HG02884 (cell line): ENCODE results near the gene TRPV4.

Experiments
- ATAC-seq: cut with Tn5 transposase; IDR thresholded peaks from one replicate; pipeline ENCODE4 v1.9.1; 2021; ENCODE audit warnings: mild to moderate bottlenecking, moderate library complexity; ENCODE audit not compliant: unreplicated experiment

The TRPV4 gene

DNA sequence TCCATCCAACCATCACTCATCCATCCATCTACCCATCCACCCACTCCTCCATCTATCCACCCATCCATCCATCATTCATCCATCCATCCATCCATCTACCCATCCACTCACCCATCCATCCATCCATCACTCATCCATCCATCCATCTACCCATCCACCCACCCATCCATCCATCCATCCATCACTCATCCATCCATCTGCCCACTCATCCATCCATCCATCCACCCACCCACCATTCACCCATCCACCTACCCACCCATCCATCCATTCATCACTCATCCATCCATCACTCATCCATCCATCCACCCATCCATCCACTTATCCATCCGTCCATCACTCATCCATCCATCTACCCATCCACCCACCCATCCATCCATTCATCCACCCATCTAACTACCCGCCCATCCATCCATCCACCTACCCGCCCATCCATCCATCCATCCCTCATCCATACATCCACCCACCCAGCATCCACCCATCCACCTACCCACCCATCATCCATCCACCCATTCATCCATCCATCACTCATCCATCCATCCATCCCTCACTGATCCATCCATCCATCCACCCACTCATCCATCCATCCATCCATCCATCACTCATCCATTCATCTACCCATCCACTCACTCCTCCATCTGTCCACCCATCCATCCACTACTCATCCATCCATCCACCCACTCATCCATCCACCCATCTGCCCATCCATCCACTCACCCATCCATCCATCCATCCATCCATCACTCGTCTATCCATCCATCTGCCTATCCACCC is 24.1 kb downstream of the TRPV4 start:
- no peak for ATAC-seq

DNA sequence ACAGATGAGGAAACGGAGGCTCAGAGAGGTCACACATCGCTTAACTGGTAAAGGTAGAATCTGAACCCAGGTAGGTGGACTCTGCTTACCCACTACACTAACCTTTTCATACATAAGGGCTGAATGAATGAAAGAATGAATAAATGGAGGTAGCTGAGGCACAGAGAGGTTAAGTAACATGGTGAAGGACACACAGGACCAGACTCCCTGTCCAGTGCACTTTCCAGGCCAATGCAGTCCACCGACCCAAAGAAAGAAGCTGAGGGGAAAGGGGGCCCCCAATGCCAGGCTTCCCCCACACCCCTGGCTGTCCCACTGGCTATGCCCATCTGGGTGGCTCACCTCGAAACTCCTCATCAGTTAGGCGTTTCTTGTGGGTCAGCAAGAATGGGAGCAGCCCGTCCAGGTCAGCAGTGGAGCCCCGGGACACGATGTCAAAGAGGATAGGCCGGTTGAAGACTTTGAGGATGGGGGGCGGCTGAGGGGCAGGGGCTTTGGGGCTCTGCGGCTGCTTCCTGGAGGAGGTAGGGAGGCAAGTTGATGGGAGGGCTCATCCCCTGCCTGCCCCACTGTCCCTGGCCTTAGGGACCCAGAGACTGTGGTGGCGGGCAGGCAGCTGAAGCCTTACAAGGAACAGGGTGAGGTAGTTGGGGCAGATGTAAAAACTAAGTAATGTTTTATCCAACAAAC is 25.1 kb downstream of the TRPV4 start:
- ATAC-seq: no peak

DNA sequence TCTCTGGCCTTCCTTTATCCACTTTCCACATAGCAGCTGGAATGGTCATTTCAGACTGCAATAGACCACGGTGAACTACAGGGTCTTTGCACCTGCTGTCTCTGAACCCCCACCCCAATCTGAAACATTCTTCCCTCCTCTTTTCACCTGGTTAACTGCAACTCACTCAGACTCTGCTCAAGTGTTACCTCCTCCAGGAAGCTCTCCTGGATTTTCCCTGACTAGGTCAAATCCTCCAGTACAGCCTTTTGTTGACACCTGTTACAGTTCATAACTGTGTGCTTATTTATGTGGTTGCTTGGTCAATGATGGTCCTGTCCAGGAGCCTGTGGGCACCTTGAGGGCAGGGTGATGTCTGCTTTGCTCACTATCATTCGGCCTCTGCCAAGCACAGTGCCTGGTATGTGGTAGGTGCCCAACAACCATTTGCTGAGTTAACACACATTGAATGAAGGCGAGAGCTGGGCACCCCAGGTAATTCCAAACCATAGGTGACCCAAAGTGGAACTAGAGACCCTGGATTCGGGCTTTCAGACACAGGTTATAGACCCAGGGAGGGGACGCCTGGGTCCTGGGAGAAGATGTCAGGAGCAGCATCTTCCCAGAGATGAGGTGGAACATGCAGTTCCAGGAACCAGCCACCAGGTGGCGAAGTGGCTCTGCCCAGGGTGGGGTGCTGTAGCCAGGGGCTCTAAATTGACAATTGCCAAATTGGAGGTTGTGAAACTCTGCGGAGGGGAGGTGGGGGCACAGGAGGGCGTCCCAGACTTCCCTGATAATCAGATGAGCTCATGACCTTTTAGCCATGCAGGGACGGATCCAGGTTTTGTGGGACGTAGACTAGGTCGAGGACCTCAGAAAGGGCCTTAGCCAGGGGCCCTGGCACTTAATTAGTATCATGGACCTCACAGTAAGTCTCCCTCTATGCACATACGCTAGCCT is 28.1 kb downstream of the TRPV4 start:
- ATAC-seq: no peak

DNA sequence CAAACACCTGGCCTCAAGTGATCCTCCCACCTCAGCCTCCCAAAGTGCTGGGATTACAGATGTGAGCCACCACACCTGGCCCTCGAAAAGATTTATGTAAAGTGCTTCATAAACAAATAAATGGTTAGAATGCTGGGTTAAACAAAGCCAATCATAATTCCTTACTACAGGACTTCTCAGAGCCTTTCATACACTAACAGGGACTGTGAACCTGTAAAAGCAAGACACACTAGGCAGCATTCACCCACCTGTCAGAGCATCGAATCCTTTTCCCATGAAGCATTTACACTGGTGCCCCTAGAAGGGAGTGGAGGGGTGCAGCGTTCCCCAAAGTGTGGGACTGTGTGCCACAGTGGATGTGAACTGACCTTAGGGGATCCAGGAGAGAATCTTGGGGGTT is 29.5 kb downstream of the TRPV4 start:
- ATAC-seq: no peak

DNA sequence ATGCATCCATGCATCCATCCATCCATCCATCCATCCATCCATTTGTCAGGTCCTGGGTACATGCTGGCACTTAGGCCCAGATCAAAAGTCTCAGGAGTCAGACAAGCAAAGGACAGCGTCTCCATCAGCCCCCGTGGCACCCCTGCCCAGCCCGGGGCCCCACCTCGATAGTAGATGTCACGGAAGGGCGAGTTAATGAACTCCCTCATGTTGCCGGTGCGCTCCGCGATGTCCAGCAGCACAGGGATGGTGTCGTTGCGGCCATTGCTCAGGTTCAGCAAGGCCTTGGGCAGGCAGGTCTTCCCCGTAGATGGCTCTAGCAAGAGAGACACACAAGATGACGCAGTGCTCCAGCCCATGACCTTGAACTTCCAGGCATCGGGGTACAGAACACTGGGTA is 30.4 kb downstream of the TRPV4 start:
- ATAC-seq: no peak

DNA sequence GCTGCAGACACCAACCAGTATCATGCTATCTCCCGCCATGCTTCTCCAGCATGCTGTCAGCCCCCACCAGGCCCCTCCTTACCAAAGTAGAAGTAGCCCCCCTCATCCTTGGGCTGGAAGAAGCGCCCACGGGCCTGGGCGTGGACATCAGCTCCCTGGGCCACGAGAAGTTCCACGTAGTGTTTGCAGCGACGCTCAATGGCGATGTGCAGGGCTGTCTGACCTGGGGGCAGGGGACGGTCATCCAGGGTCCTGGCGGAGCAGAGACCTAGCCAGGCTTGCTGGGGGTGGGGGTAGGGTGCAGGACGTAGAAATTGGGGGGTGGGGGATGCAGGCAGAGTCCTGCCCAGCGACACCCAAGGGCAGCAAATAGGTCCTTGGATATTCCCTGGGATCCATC is 32.7 kb downstream of the TRPV4 start:
- ATAC-seq: no peak

DNA sequence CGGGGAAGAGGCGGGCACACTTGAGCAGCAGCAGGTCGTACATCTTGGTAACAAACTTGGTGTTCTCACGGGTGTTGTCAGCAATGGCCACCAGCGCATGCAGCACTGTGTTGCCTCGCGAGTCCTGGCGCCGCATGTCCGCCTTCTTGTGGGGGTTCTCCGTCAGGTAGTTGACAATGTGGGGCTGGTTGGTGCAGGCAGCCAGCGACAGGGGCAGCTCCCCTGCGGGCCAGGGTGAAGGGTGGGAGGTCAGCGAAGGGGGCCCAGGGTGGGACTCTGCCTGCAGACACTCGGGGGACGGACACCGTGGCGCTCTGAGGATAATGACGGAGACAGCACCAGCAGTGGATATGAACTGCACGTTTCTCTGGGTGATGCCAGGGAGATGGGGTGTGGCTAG is 34.5 kb downstream of the TRPV4 start:
- no peak for ATAC-seq

DNA sequence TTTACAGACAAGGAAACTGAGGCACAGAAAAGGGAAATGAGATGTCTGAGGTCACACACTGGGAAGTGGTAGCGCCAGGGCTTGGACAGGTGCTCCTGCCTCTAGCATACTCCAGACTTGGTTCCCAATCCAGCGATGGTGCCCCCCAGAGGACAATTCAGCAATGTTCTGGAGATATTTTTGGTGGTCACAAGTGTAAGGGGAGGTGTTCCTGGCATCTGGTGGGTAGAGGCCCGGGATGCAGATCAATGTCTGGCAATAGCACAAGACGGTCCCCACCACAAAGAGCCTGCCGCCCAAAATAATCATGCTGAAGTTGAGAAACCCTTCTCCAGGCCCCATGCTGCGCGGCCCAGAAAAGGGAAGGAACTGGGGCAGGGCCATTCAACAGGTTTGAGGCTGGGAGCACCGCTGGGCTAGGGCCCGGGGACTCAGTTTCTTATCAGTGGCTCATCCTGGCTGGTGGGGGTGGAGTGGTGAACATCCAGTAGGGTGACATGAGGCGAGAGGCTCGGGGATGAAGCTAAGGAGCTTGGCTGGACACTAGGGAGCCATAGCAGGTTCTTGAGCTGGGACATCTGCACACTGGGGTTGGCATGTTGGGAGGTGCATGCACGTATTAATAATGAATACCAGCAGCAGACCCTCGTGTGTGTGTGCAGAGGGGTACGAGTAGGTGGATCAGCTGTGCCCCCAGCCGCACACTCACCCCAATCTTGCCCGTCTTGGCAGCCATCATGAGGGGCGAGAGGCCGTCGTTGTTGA is 35.1 kb downstream of the TRPV4 start:
- no peak for ATAC-seq

DNA sequence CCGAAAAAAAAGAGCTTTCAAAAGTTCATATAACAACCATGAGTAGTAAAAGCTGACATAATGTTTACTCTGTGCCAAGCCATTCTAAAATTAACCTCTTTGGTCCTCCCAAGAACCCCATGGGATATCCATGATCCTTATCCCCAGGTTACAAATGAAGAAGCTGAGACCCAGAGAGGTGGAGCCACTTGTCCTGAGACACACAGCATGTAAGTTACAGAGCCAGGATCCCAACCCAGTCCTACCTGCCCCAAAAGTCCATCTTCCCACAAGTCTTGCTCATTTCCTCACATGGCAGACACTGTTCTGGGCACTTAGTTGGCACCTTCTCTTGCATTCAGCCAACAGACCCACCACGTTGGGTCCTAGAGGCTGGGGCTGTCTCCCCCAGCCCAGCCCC is 37.1 kb downstream of the TRPV4 start:
- ATAC-seq: no peak

DNA sequence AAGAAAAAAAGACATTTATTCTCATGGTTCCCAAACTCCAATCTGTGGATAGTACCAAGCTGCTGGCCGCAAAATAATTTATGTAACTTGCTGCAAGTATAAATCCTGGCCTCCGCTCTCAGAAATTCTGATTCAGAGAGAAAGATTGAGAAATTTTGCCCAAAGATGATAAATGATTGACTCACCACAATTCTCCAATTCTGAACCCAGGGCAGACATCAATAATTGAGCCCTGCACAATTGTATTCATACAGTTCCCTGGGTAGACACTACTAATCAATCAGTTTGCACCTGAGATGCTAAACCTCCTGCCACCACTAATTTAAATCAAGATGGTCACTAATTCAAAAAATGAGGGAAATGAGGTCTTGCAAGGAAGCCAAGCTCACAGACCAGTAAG is 38.2 kb downstream of the TRPV4 start:
- no peak for ATAC-seq

DNA sequence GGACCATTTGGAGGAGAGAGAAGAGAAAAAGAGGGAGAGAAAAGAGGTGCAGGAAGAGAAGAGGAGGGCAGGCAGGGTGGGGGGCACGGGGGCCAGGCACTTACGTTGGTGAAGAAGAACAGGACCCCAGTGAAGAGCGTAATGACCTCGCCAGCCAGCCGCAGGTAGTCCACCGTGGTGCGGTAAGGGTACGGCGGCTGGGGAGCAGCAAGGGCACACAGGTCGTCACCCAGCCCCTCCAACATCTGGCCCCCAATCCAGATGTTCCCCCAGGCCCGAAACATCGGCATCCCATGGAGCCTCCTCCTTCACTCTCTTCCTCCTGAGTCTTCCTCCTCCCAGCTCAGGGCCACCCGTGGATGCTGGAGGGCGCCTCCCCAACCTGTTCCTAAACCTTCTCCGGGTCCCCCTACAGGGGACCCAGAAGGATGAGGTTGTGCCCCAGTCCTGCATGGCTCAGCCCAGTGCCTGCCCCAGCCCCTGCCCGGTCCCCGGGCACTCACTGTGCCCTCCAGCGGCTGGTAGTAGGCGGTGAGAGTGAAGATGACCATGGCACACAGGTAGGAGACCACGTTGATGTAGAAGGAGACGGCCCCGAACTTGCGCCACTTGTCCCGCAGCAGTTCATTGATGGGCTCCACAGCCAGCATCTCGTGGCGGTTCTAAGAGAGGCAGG is 39.2 kb downstream of the TRPV4 start:
- ATAC-seq: no peak

DNA sequence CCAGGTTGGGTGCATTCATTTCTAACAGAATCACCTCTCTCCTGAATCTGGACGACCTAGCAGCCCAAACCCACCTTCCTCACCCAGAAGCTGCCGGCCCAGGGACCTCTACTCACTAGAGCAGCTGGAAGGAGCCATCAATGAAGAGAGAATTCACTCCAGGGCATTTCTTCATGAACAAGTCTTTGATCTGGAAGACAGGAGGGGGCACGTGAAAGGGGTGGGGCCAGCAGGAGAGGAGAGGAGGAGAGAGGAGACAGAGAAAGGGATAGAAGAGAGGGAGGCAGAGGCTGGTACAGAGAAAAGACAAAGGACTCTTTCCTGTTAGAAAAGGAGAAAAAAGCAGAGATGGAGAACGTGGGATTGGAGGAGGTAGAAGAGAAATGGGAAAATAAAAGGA is 39.8 kb downstream of the TRPV4 start:
- ATAC-seq: no peak

DNA sequence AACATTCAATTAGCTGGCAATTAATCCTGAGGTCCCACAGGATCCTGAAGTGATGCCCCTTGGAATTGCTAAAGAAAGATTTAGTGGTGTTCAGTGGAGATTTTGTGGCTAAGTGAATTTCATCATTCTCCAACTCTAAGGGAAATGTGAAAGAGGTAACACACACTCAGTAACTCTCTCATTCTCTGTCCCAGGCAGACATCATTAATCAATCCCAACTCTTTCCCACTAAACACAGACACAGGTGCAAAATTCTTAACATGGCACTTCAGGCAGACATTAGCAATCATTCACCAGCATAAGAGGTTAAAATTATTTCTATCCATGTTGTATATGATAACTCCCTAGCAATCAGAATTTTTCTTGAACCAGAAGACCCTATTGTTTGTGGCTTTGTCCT is 40.2 kb downstream of the TRPV4 start:
- no peak for ATAC-seq

DNA sequence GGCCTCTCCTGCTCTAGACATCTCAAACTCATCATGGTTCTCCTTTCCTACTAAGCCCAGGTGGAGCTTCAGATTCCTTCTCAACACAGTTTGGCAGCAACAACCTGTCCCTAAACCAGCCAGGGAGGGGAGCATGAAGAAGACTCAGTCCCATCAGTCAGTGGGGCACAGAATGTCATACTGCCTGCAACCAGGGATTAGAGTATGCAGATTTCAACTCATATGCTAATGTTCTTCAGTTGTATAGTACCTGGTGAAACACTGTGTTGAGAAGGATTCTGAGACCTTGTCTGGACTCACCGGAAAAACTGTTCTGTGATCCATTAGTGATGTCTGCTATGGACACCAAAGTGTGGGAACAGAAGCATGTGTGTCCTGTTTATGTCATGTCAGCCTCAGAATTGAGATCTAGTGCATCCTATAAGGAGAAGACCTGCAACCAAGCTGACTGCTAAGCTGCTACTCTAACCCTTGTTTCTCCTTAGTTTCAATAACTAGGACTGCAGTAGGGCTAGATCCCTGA is 43.6 kb downstream of the TRPV4 start:
- ATAC-seq: no peak

DNA sequence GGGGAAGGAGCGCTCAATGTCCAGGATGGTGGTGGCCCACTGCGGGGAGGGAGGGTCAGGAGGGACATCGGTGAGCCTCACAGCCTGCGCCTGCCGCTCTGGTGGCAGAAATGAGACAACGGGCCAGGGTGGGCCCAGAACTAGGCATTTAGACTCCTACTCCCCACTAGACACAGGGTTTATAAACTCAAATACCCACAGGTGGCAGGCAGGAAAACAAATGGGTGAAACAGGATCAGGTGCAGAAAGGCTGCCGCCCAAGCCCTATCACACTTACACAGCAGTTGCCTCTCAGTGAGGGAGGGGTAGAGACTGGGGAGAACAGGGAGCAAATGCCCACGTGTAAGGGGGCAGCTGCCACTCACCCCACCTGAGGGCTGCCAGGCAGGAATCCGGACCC is 46.4 kb downstream of the TRPV4 start:
- ATAC-seq: no peak

DNA sequence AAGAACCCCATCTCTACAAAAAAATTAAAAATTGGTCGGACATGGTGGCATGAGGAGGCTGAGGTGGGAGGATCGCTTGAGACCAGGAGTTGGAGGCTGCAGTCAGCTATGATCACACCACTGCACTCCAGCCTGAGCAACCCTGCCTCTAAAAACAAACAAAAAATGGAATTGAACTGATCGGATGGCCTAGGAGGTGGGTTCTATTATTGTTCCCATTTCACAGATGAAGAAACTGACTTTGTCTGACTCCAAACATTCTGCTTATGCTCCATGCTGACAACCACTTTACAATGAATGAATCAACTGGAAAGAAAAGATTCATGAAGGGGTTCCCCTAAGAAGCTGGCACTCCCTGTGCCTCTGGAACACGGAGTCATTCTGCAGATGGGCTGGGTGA is 47.3 kb downstream of the TRPV4 start:
- ATAC-seq: no peak

DNA sequence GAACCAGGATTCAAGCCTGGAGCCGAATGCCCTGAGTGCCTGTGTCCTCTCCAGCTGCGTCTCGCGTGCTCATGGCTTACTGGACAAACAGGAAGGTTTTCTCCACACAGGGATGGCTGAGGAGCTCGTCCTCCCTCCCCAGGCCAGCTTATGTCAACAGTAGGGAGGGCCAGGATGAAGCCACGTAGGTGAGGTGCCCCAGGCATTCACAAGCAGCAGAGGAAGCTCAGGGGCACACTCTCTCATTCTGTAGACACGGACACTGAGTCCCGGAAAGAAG is 49.3 kb downstream of the TRPV4 start:
- no peak for ATAC-seq

DNA sequence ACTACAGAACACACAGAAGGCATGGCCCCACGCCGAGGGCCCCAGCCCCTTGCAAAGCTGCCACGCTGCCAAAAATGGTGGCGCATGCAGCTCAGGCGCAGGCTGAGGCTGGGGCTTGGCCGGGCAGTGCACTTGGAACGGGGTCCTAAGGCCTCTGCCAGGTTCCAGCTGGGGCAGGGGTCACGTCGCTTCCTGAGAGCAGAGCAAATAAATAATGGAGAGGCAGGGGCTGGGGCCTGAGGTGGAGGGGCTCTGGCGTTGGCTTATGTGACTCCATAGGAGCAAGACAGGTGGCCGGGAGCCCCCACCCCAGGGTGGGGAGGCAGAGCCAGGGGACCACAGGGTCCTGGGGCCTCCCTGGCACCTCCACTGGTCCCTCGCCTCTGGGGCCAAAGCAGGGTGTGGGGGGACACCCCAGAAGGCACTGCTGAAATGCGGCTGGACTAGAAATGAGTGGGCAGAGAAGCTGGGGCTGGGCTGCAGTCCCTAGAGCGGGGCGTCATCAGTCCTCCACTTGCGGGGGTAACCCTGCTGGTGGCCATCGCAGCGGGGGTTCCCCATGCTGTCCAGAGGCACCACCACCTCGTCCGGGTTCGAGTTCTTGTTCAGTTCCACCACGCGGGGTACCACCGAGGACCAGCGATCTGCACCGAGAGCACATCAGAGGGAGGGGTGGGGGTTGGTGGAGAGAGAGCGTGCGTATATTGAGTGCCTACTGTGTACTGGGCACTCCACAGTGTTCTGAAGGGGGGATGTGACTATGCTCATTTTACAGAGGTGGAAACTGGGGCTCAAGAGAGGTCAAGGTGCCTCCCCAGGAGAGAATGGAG is 49.8 kb downstream of the TRPV4 start:
- ATAC-seq: no peak

DNA sequence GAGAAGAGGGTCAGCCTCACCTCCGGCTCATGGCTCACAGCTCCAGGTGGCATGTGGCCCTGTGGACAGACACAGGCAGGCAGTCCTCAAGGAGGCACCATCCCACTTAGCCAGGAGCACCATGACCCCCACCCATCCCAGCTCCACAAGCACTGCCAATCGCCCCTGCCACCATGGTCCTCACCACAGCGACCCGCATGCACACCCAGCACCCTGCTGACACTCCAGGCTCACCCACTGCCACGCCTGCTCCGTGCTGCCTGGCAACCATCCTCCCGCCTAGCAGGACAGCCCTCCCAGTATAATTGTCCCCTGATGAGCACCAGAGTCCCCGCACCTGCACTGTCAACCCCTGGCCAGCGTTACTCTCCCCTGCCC is 50.9 kb downstream of the TRPV4 start:
- no peak for ATAC-seq
